Glutamatergic neuron (in vitro differentiated cells): Measurements from ENCODE around the gene KMT2D. TPM values are rescaled to one million over a fixed set of nuclear protein-coding genes. Genes with fewer than 3 reads are reported as not detected.
A peak's percentile ranks its signal among the peaks of the same experiment; 100 is the strongest.

Experiments
- DNase-seq: peaks from one replicate; pipeline ENCODE4 v3.0.0; 2022
- H3K27ac Mint-ChIP-seq: one replicate; pipeline ENCODE4 v1.8.0; 2020; ENCODE audit warnings: mild to moderate bottlenecking, mixed read lengths, inconsistent platforms; ENCODE audit not compliant: unreplicated experiment
- H3K27me3 Mint-ChIP-seq: one replicate; pipeline ENCODE4 v1.8.0; 2020; ENCODE audit warnings: mild to moderate bottlenecking, moderate library complexity, mixed read lengths, inconsistent platforms; ENCODE audit not compliant: unreplicated experiment
- H3K36me3 Mint-ChIP-seq: one replicate; pipeline ENCODE4 v1.8.0; 2020; ENCODE audit warnings: mild to moderate bottlenecking, mixed read lengths, inconsistent platforms; ENCODE audit not compliant: unreplicated experiment
- H3K4me1 Mint-ChIP-seq: one replicate; pipeline ENCODE4 v1.8.0; 2020; ENCODE audit warnings: mild to moderate bottlenecking, low read depth, mixed read lengths, inconsistent platforms; ENCODE audit not compliant: unreplicated experiment
- H3K4me3 Mint-ChIP-seq: one replicate; pipeline ENCODE4 v1.8.0; 2020; ENCODE audit warnings: mild to moderate bottlenecking, mixed read lengths, inconsistent platforms; ENCODE audit not compliant: unreplicated experiment
- H3K9me3 Mint-ChIP-seq: one replicate; pipeline ENCODE4 v1.8.0; 2020; ENCODE audit warnings: mild to moderate bottlenecking, moderate library complexity, mixed read lengths, inconsistent platforms; ENCODE audit not compliant: unreplicated experiment
- CTCF ChIP-seq: fragments of 200-600 bp; sonication (generic); IDR thresholded peaks from one replicate; pipeline ENCODE4 v1.5.0; 2021; ENCODE audit not compliant: partially characterized antibody, unreplicated experiment
- total RNA-seq: library from RNA; stranded (reverse); fragmentation: NEBNext Ultra II Directional; extraction: Animal tissue kit (Norgen Biotek cat#: 25700); gene quantifications from one replicate; pipeline ENCODE4 v1.2.1, GENCODE V29; 2021; ENCODE audit not compliant: unreplicated experiment

Gene KMT2D
- total RNA-seq, 1 donor from 2014 or later = 144 TPM

- Mint-ChIP-seq H3K4me1 (no peaks in the 10 kb centered on the region), H3K4me3 (no peak overlapping the region), H3K27ac (peak overlapping the region; percentile 18), H3K36me3 (peaks cover 6% of the 10 kb centered on the region), H3K27me3 (peaks cover 2% of the 10 kb centered on the region), H3K9me3 (peaks cover 4% of the 10 kb centered on the region)
- DNase-seq = no peak
- TF ChIP-seq CTCF = no peak
Observed at GRCh38 chr12:49026101-49026500, 34.5 kb downstream of the KMT2D start.

DNA sequence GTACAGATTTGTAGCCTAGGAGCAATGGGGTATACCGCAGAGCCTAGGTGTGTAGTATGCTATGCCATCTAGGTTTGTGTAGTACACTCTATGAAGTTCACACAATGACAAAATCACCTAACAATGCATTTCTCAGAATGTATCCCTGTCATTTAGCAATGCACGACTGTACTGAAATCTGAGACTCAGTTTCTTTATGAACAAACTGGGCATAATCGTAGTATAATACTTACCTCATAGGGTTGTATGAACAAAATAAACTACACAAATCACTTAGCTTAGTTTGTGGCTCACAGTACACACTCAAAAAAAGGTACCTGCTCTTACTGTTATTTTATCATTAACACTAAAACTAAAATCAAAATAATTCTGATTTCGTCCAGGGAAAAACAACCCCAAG, 35.1 kb downstream of the KMT2D start:
- Mint-ChIP-seq H3K4me1 (no peaks in the 10 kb centered on the region), H3K36me3 (peaks cover 6% of the 10 kb centered on the region), H3K27me3 (peaks cover 3% of the 10 kb centered on the region), H3K27ac (peak overlapping the region; percentile 18), H3K9me3 (peaks cover 4% of the 10 kb centered on the region), H3K4me3 (no peak overlapping the region)
- DNase-seq = no peak
- TF ChIP-seq CTCF = no peak

GRCh38 chr12:49024543-49024942, 36.1 kb downstream of the KMT2D start:
- H3K4me1 Mint-ChIP-seq = peaks cover 4% of the 10 kb centered on the region
- peaks cover 3% of the 10 kb centered on the region for H3K9me3 Mint-ChIP-seq
- H3K4me3 Mint-ChIP-seq = no peak overlapping the region
- H3K27me3 Mint-ChIP-seq = peaks cover 3% of the 10 kb centered on the region
- TF ChIP-seq CTCF = no peak
- H3K36me3 Mint-ChIP-seq = peaks cover 6% of the 10 kb centered on the region
- no peak overlapping the region for H3K27ac Mint-ChIP-seq
- DNase-seq = no peak

DNA sequence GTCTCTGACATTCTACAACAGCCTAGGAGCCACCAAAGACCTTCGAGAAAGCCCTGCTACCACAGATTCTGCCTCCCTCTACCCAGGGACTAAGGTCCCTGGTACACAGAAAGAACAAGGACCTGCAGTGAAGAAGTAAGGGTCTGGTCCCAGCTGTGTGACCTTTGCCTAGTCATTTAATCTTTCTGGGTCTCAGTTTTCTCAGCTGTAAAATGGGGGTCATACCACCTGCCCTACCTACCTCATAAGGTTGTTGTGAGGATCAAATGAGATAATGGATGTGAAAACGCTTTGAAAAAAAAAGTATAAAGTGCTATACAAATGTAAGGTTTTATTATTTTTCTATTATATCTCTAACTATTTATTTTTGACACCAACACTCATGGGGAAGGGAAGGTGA, 36.8 kb downstream of the KMT2D start:
- DNase-seq = no peak
- no peak for TF ChIP-seq CTCF
- H3K27me3 Mint-ChIP-seq = peaks cover 5% of the 10 kb centered on the region
- H3K36me3 Mint-ChIP-seq = peaks cover 6% of the 10 kb centered on the region
- no peak overlapping the region for H3K4me3 Mint-ChIP-seq
- H3K27ac Mint-ChIP-seq = no peak overlapping the region
- H3K9me3 Mint-ChIP-seq = peaks cover 3% of the 10 kb centered on the region
- peaks cover 6% of the 10 kb centered on the region for H3K4me1 Mint-ChIP-seq

DNA sequence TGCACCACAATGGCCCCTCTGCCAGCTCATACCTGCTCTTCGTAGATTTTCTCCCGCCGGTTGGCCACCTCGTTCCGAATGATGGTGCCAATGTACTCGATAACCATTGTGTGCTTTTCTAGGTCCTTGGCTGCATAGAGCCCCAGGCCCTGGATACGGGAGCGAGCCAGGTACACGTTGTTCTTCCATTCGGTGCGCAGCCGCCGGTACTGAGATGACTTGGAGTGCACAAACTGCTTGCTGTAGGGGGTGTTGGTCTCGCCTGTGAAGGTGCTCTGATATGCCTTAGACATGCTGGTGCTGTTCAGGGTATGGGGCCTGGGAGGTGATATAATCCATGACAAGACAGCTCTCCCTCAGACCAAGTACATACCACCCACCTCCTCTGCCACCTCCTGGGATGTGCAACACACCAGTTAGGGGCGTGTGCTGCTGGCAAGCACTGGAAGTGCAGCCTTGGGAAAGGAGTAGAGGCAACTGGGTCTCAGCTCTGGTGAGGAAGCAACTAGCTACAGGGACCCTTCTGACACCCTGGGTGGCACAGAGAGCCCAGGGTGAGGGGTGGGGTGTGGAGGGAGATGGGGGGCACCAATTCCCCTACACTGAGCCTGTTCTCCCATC, 37.9 kb downstream of the KMT2D start:
- Mint-ChIP-seq H3K27ac (peak overlapping the region; percentile 33), H3K4me3 (peak overlapping the region; percentile 26), H3K4me1 (peaks cover 9% of the 10 kb centered on the region), H3K9me3 (peaks cover 9% of the 10 kb centered on the region), H3K36me3 (peaks cover 6% of the 10 kb centered on the region), H3K27me3 (peaks cover 5% of the 10 kb centered on the region)
- DNase-seq = no peak
- TF ChIP-seq CTCF = no peak
